ENCODE data around the gene CSNK1G2. TPM values are rescaled to one million over a fixed set of nuclear protein-coding genes. Genes with fewer than 3 reads are reported as not detected.

CSNK1G2 gene
- total RNA-seq, 1 experiment from 2014 or later, result 78.0 TPM

DNA sequence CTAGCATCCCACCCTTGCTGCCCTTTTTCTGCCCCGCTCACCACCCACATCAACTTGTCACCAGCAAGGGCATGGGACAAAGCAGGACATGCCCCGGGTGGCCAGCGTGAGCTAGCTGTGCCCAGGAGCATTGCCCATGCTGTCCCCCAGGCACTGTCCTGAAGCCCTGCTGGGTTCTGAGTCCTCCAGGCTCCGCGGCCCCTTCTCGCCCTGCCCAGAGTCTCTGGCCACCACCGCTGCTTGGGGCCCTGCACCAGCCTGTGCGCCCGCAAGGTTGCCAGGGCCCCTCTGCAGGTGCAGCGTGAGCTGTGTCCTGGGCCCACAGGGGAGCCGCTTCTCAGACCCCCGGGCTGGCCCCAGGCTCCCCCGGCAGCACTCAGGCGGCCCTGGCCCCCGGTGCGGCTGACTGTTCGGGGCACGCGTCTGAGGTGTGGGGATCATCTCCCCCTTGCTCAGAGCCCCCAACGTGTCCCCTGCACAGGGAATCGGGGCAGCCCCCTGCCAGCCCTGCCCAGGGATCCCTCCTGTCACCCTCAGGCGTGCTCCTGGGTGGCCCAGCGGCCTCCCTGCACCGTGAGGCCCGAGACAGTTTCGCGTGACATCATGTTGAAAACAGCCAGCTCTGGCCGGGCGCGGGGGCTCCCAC, 4.1 kb downstream of the CSNK1G2 start:
- peaks cover 22% of the 10 kb centered on the region for H3K4me1 ChIP-seq
- DNase-seq, result peak; percentile 65 to 76
- H3K27me3 ChIP-seq, result no peaks in the 10 kb centered on the region
- peaks cover 9% of the 10 kb centered on the region; the same call in 1 of the 2 replicates for H3K36me3 ChIP-seq
- no peaks in the 10 kb centered on the region for H3K9me3 ChIP-seq (replicated peaks)
- H3K4me3 ChIP-seq, result 0 out of 2 replicates have a peak overlapping the region, but pooled peaks have one; percentile 8
- H3K27ac ChIP-seq, result peak overlapping the region; percentile 35; the same call in 1 of the 2 replicates

DNA sequence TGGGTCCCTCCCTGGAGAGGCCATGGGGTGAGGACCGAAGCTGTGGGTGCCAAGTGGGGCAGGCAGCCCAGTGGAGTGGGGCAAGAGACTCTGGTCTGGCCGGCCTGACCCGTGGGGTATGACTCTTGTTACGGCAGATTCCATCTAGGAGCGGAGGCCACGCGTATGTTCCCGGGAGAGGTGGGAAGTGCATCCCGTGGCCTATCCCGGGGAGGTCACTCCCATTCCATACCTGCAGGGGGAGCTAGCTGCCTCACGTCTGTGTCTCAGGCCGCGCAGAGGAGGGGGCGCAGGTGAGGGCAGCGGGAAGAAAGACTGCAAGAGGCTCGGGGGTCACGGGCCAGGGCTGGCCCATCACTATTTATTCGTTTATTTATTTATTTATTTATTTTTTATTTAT, 4.9 kb downstream of the CSNK1G2 start:
- peak; percentile 42 to 48 for DNase-seq
- Histone ChIP-seq H3K4me3 (no peak overlapping the region), H3K27me3 (no peaks in the 10 kb centered on the region), H3K9me3 (replicated peaks) (no peaks in the 10 kb centered on the region), H3K36me3 (peaks cover 9% of the 10 kb centered on the region; the same call in 1 of the 2 replicates), H3K4me1 (peaks cover 22% of the 10 kb centered on the region), H3K27ac (peak overlapping the region; percentile 35; the same call in 1 of the 2 replicates)

GRCh38 chr19:1947651-1948209, 6.8 kb downstream of the CSNK1G2 start:
- H3K36me3 ChIP-seq, result peaks cover 12% of the 10 kb centered on the region

GRCh38 chr19:1949304-1950101, 8.5 kb downstream of the CSNK1G2 start:
- peaks cover 12% of the 10 kb centered on the region for H3K36me3 ChIP-seq
- H3K27ac ChIP-seq, result no peak overlapping the region
- H3K27me3 ChIP-seq, result no peaks in the 10 kb centered on the region
- no peaks in the 10 kb centered on the region for H3K9me3 ChIP-seq (replicated peaks)
- H3K4me1 ChIP-seq, result peaks cover 13% of the 10 kb centered on the region
- DNase-seq, result no peak
- no peak overlapping the region for H3K4me3 ChIP-seq

More at GRCh38 chr19:1947651-1948209, 6.8 kb downstream of the CSNK1G2 start:
- Histone ChIP-seq H3K4me1 (peaks cover 22% of the 10 kb centered on the region), H3K4me3 (no peak overlapping the region), H3K9me3 (replicated peaks) (no peaks in the 10 kb centered on the region), H3K27me3 (no peaks in the 10 kb centered on the region), H3K27ac (no peak overlapping the region)
- no peak for DNase-seq

DNA sequence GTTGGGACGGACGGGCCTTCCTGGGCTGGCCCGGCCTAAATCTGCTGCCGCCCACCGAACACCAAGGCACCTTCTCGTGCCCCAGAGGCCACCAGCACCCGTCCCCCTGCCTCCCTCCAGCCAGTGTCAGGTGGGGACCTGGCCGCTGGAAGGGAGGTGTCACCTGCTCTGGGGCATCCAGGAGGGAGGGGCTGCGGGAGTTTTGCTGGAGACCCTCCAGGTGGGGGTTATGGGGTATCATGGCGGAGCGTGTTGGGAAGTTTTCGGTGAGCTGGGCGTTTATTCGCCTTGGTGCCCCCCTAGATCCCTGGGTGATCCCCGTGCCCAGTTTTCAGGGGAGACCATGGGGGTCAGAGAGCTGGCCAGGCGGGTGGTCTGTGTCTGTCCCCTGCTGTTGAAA, 9.7 kb downstream of the CSNK1G2 start:
- H3K36me3 ChIP-seq, result peaks cover 12% of the 10 kb centered on the region
- peaks cover 4% of the 10 kb centered on the region for H3K4me1 ChIP-seq
- no peak overlapping the region for H3K27ac ChIP-seq
- H3K27me3 ChIP-seq, result no peaks in the 10 kb centered on the region
- no peaks in the 10 kb centered on the region for H3K9me3 ChIP-seq (replicated peaks)
- H3K4me3 ChIP-seq, result no peak overlapping the region
- no peak for DNase-seq

- Histone ChIP-seq H3K9me3 (replicated peaks) (no peaks in the 10 kb centered on the region), H3K27me3 (no peaks in the 10 kb centered on the region), H3K27ac (no peak overlapping the region), H3K4me3 (no peak overlapping the region), H3K36me3 (peaks cover 9% of the 10 kb centered on the region), H3K4me1 (no peaks in the 10 kb centered on the region)
- no peak for DNase-seq
Observed at GRCh38 chr19:1952635-1953034, 11.7 kb downstream of the CSNK1G2 start.

DNA sequence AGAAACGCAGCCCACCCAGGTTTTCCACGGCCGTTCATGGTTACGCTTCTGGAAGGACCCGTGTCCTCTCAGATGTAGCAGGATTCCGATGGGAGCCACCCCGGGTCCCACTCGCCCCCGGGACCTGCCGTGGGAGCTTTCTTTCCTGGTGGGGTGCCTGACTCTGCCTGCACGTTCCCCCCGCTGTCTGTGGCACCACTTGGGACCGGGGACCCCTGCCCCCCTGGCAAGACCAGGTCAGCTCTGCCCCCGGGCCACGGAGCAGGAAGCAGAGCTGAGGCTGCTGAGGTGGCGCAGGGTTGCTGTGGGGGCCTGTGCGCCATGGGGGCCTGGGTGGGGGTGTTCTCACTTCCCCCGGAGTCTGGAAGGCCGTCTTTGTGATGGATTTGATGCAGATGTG, 12.1 kb downstream of the CSNK1G2 start:
- no peaks in the 10 kb centered on the region for H3K9me3 ChIP-seq (replicated peaks)
- H3K4me1 ChIP-seq, result no peaks in the 10 kb centered on the region
- H3K36me3 ChIP-seq, result peaks cover 8% of the 10 kb centered on the region
- no peaks in the 10 kb centered on the region for H3K27me3 ChIP-seq
- DNase-seq, result no peak
- no peak overlapping the region for H3K4me3 ChIP-seq
- no peak overlapping the region for H3K27ac ChIP-seq

DNA sequence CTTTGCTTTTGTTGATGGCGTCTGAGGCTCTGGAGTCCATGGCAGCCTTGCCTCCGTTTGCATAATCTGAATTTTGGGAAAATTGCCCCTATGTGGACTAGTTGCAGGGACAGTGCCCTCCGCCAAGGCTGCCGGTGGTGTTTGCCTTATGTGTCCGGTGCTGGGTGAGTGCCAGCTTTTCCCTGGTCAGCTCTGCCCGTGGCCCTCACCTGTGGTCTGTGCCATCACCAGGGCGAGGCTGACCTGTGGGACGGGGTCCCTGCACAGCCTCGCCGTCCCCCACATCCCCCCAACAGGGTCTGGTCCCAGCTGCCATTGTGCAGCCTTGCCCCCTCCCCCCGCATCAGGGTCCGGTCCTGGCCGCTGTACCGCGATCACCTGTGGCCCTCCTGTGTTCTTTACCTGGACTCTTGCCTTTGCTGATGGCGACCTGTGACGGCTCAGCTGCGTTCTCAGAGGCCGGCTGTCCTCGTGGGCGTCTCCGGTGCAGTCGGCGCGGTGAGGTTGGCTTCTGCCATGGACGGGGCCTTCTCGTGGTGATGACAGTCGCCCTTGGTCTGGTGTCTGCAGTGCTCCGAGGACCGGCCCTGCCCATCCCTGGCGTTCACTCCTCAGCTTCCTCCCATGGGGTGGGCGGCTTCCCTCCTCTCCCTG, 12.6 kb downstream of the CSNK1G2 start:
- Histone ChIP-seq H3K9me3 (replicated peaks) (no peaks in the 10 kb centered on the region), H3K4me3 (no peak overlapping the region), H3K4me1 (no peaks in the 10 kb centered on the region)

GRCh38 chr19:1954532-1954933, 13.6 kb downstream of the CSNK1G2 start:
- DNase-seq, result no peak
- H3K27me3 ChIP-seq, result no peaks in the 10 kb centered on the region

More for the DNA sequence above, 12.6 kb downstream of the CSNK1G2 start:
- H3K27ac ChIP-seq, result no peak overlapping the region
- DNase-seq, result no peak
- no peaks in the 10 kb centered on the region for H3K27me3 ChIP-seq
- peaks cover 8% of the 10 kb centered on the region for H3K36me3 ChIP-seq

GRCh38 chr19:1955171-1956121, 14.5 kb downstream of the CSNK1G2 start:
- H3K4me3 ChIP-seq, result no peak overlapping the region
- H3K9me3 ChIP-seq (replicated peaks), result no peaks in the 10 kb centered on the region
- no peaks in the 10 kb centered on the region for H3K27me3 ChIP-seq
- DNase-seq, result no peak
- no peaks in the 10 kb centered on the region for H3K4me1 ChIP-seq
- H3K36me3 ChIP-seq, result peaks cover 3% of the 10 kb centered on the region
- H3K27ac ChIP-seq, result no peak overlapping the region

More at GRCh38 chr19:1954532-1954933, 13.6 kb downstream of the CSNK1G2 start:
- Histone ChIP-seq H3K27ac (no peak overlapping the region), H3K36me3 (peaks cover 6% of the 10 kb centered on the region), H3K9me3 (replicated peaks) (no peaks in the 10 kb centered on the region), H3K4me3 (no peak overlapping the region), H3K4me1 (no peaks in the 10 kb centered on the region)

DNA sequence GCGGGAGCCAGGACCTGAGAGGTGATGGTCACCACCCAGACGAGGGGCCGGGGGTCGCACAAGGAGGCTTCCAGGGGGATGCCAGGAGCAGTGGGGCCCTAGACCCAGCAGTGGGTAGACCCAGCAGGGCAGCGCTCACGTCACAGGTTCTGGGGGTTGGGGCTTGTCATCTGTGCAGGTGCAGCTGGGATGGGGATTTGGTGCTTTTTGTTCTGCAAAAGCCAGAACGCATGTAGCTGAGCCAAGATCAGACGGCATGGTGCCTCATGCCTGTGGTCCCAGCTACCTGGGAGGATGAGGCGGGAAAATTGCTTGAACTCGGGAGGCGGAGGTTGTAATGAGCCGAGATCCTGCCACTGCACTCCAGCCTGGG, 15.1 kb downstream of the CSNK1G2 start:
- no peak for DNase-seq
- Histone ChIP-seq H3K27me3 (no peaks in the 10 kb centered on the region), H3K4me1 (no peaks in the 10 kb centered on the region), H3K36me3 (peaks cover 3% of the 10 kb centered on the region), H3K9me3 (replicated peaks) (no peaks in the 10 kb centered on the region), H3K4me3 (no peak overlapping the region), H3K27ac (no peak overlapping the region)

- H3K4me1 ChIP-seq, result no peaks in the 10 kb centered on the region
- H3K27ac ChIP-seq, result no peak overlapping the region
- H3K4me3 ChIP-seq, result no peak overlapping the region
- DNase-seq, result no peak
- H3K9me3 ChIP-seq (replicated peaks), result no peaks in the 10 kb centered on the region
- H3K36me3 ChIP-seq, result peaks cover under 1% of the 10 kb centered on the region; the same call in 1 of the 2 replicates
- no peaks in the 10 kb centered on the region for H3K27me3 ChIP-seq
Observed at GRCh38 chr19:1956868-1957492, 16.0 kb downstream of the CSNK1G2 start.

DNA sequence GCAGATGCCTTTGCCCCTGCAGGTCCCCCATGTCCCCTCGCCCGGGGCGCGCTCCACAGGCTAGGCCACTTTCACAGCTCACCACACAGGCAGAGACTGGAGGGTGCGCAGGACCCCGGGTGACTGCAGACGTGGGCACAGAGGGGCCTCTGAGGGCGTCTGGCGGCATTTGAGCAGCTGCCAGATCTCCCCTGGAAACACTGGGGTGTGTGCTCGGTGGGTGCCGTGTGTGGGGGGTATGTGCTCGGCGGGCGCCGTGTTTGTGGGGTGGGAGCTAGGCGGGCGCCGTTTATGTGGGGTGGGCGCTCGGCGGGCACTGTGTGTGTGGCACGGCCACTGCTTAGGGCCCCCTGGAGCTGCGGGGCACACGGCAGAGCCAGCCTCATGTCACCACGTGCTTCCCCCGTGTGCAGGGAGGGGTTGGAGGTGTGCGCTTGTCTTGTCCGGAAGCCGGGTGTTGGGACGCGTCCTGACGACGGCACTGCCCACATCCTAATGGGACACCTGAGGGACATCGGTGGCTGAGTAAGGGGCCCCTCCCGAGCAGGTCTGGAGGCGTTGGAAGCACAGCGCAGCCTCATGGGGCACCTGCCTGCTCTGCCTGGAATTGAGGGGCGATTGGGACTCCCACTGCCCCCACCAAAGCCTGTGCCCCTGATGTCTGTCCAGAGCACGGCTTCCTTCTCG, 16.7 kb downstream of the CSNK1G2 start:
- H3K27me3 ChIP-seq, result no peaks in the 10 kb centered on the region
- no peaks in the 10 kb centered on the region for H3K9me3 ChIP-seq (replicated peaks)
- no peak overlapping the region for H3K4me3 ChIP-seq
- H3K27ac ChIP-seq, result no peak overlapping the region
- DNase-seq, result no peak
- H3K36me3 ChIP-seq, result no peaks in the 10 kb centered on the region
- no peaks in the 10 kb centered on the region for H3K4me1 ChIP-seq
